Measurements from ENCODE around the gene APEH.

- no peak for TF ChIP-seq POLR2A (IDR thresholded peaks at IDR 0.05)
- TF ChIP-seq CTCF (IDR thresholded peaks at IDR 0.05) = no peak
Observed at GRCh38 chr3:49712166-49712565, 38.0 kb downstream of the APEH start.

Measured in esophagus squamous epithelium (tissue), 4 donors.